ENCODE data around the gene ROR1.

Gene ROR1

DNA sequence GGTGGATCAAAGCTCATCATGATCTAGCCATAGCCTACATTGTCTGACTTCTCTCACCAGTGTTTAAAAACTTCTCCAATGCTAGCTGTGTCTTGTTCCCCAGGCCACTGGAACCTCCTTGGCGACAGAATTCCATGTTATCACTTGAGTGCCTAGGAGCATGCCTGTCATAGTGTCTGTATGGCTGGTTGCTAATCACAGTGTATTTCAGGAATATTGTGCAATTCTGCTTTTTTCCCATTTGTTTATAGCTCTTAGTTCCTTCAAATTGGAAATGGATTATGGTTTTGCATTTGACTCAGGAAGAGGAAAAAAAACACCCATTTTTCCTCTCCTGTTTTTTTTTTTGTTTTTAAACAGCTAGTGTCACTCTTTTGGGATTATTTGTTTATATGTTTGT lies 25.5 kb downstream of the ROR1 start:
- Histone ChIP-seq H3K36me3 (no peaks in the 10 kb centered on the region), H3K4me1 (ENCODE audit: control insufficient read depth in 1 of 2, insufficient read depth in 1 of 2, low read depth in 1 of 2, low read length in 1 of 2) (no peaks in the 10 kb centered on the region), H3K27ac (no peak overlapping the region), H3K27me3 (peaks cover 33% of the 10 kb centered on the region), H3K9me3 (no peaks in the 10 kb centered on the region), H3K4me3 (ENCODE audit: low read depth in 1 of 2, low read length in 1 of 2) (no peak overlapping the region)
- no peak for TF ChIP-seq CTCF (IDR thresholded peaks at IDR 0.05)

DNA sequence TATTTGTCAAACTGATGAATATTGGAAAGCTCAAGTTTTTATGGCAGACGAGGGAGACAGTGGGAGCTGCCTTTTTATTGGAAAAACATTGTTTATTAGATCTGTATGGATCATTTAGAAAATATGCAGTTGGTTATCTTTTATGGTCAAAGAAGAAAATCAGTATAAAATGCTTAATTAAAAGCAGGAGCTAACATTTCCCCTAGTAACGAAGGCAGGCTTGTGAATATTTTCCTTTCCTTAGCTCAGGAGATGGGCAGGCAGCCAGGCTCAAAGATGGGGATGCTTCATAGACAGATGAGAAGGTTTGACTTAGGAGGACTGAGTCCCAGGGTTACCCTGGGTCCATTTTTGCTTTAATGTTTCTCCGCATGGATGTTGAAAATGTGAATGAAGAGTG lies 26.0 kb downstream of the ROR1 start:
- Histone ChIP-seq H3K36me3 (no peaks in the 10 kb centered on the region), H3K4me3 (ENCODE audit: low read depth in 1 of 2, low read length in 1 of 2) (no peak overlapping the region), H3K9me3 (no peaks in the 10 kb centered on the region), H3K27me3 (peaks cover 33% of the 10 kb centered on the region), H3K4me1 (ENCODE audit: control insufficient read depth in 1 of 2, insufficient read depth in 1 of 2, low read depth in 1 of 2, low read length in 1 of 2) (no peaks in the 10 kb centered on the region), H3K27ac (no peak overlapping the region)
- no peak for TF ChIP-seq CTCF (IDR thresholded peaks at IDR 0.05)

- Histone ChIP-seq H3K27me3 (peaks cover 33% of the 10 kb centered on the region), H3K36me3 (no peaks in the 10 kb centered on the region), H3K9me3 (no peaks in the 10 kb centered on the region), H3K27ac (no peak overlapping the region), H3K4me3 (ENCODE audit: low read depth in 1 of 2, low read length in 1 of 2) (no peak overlapping the region), H3K4me1 (ENCODE audit: control insufficient read depth in 1 of 2, insufficient read depth in 1 of 2, low read depth in 1 of 2, low read length in 1 of 2) (no peaks in the 10 kb centered on the region)
- TF ChIP-seq CTCF (IDR thresholded peaks at IDR 0.05), result no peak
Observed at GRCh38 chr1:63802109-63802508, 28.3 kb downstream of the ROR1 start.

GRCh38 chr1:63804829-63805484 lies 31.1 kb downstream of the ROR1 start:
- TF ChIP-seq CTCF (IDR thresholded peaks at IDR 0.05), result no peak
- H3K27me3 ChIP-seq, result peaks cover 20% of the 10 kb centered on the region
- no peaks in the 10 kb centered on the region for H3K36me3 ChIP-seq
- H3K27ac ChIP-seq, result no peak overlapping the region
- H3K4me3 ChIP-seq (ENCODE audit: low read depth in 1 of 2, low read length in 1 of 2), result no peak overlapping the region
- no peaks in the 10 kb centered on the region for H3K9me3 ChIP-seq
- H3K4me1 ChIP-seq (ENCODE audit: control insufficient read depth in 1 of 2, insufficient read depth in 1 of 2, low read depth in 1 of 2, low read length in 1 of 2), result no peaks in the 10 kb centered on the region

GRCh38 chr1:63807046-63807445 lies 33.2 kb downstream of the ROR1 start:
- no peaks in the 10 kb centered on the region for H3K9me3 ChIP-seq
- TF ChIP-seq CTCF (IDR thresholded peaks at IDR 0.05), result no peak
- no peak overlapping the region for H3K4me3 ChIP-seq (ENCODE audit: low read depth in 1 of 2, low read length in 1 of 2)
- H3K27ac ChIP-seq, result no peak overlapping the region
- H3K4me1 ChIP-seq (ENCODE audit: control insufficient read depth in 1 of 2, insufficient read depth in 1 of 2, low read depth in 1 of 2, low read length in 1 of 2), result peaks cover 0 to 7% of the 10 kb centered on the region in 2 experiments
- peaks cover 4% of the 10 kb centered on the region for H3K27me3 ChIP-seq
- H3K36me3 ChIP-seq, result no peaks in the 10 kb centered on the region

All from neutrophil (primary cell).